GM12873 (cell line): ENCODE data around the gene OR10G2.

ENCODE experiments used
- TF ChIP-seq, protein P1 (sequence below): IDR thresholded peaks from 2 replicates; pipeline ENCODE4 v1.5.1; 2012; ENCODE audit warnings: low read depth, mild to moderate bottlenecking, moderate library complexity, low read length, control low read depth; ENCODE audit not compliant: insufficient read depth; ENCODE audit errors: missing control alignments

The OR10G2 gene

DNA sequence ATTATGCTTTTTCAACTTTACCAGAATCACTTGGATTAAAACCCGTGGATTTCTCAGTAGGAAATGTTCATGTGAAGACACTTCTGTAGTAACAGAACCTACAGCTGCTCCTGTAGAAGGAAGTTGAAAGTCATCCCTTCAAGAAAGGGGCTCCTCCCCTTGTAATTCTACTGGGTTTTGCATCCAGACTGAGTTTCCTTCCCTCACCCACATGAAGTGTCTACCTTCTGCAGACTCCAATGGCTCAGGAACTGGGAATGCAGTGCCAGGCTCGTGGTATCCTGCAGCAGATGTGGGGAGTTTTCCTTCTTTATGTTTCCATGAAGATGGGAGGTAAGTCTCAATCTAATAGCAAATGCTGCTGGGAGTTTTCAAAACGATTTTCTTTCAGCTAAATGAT is 7.9 kb upstream of the OR10G2 start:
- TF ChIP-seq, protein P1, sequence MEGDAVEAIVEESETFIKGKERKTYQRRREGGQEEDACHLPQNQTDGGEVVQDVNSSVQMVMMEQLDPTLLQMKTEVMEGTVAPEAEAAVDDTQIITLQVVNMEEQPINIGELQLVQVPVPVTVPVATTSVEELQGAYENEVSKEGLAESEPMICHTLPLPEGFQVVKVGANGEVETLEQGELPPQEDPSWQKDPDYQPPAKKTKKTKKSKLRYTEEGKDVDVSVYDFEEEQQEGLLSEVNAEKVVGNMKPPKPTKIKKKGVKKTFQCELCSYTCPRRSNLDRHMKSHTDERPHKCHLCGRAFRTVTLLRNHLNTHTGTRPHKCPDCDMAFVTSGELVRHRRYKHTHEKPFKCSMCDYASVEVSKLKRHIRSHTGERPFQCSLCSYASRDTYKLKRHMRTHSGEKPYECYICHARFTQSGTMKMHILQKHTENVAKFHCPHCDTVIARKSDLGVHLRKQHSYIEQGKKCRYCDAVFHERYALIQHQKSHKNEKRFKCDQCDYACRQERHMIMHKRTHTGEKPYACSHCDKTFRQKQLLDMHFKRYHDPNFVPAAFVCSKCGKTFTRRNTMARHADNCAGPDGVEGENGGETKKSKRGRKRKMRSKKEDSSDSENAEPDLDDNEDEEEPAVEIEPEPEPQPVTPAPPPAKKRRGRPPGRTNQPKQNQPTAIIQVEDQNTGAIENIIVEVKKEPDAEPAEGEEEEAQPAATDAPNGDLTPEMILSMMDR: no peak

DNA sequence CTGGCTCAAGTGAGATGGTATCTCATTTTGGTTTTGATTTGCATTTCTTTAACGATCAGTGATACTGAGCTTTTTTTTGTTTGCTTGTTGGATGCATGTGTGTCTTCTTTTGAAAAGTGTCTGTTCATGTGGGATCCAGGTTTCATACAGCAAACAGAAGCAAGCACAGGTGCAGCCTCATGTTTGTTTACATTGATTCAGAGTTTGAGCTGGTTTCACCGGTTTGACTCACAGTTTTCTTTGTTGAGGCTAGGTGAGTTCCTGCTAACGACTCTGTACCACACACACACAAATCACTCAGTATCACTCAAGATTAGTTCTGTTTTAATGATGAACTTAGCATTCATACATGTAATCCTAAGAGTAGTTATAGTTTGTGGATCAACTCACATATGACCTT is 3.7 kb downstream of the OR10G2 start:
- TF ChIP-seq, protein P1: no peak

DNA sequence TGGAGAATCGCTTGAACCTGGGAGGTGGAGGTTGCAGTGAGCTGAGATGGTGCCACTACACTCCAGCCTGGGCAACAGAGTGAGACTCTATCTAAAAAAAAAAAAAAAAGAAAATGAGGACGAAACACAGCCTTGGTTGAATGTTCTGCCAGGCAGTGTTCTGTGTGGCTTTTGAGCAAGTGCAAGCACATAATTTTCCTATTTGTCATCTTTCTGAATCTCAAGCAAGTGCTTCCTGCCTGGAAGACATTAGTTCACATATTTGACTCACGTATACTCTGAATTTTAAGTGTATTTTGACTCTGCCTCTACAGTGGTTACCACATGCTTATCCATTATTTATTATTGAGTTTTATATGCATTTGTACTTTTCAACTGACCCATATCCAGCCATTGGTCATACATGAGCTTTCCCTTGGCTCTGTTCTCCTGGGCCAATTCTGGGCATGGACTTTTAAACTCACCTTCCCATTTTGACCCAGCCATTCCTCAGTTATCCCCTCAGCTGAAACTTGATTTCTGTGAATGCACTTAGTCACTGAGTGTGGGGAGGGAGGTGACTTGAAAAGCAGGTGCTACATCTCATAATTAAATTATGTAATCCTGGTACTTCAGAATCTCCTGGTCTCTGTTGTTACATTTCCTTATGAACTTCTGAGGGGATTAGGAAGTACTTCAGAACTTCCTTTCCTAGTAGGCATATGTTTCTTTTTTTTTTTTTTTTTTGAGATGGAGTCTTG is 8.1 kb downstream of the OR10G2 start:
- TF ChIP-seq, protein P1: no peak

DNA sequence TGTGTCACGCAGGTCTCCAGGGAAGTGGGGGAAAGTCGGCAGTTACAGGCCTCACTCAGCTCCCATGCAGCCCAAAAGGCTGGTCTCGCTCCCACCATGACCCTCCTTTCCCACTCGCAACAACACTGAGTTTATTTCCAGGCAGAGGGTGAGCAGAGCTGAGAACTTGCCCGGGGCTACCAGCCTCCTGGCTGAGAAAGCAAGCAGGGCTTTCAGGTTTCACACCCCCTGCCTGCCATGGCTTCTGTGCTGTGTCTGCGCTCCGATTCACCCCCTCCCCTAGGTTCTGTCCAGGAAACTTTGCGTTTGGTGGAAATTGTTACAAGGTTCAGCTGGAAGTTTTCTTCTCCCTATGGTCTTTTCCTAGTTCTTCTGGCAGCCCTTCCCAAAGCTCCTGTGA is 17.1 kb downstream of the OR10G2 start:
- TF ChIP-seq, protein P1: no peak

DNA sequence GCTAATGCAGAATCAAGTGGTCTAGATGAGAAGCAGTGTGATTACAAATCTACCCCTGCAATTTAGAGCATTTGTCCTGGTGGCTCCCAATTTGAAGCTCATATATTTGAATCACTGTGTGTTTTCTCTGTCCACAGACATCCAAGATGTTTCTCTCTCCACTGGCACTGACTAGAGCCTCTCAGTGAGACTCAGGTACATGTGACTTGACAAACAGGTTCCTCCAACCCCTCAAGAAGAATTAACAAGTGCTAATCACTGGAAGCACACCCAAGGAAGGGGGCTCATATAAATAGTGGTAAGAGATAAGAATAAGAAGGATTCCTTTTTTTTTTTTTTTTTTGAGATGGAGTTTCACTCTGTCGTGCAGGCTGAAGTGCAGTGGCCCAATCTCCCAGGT is 20.5 kb downstream of the OR10G2 start:
- TF ChIP-seq, protein P1: no peak

DNA sequence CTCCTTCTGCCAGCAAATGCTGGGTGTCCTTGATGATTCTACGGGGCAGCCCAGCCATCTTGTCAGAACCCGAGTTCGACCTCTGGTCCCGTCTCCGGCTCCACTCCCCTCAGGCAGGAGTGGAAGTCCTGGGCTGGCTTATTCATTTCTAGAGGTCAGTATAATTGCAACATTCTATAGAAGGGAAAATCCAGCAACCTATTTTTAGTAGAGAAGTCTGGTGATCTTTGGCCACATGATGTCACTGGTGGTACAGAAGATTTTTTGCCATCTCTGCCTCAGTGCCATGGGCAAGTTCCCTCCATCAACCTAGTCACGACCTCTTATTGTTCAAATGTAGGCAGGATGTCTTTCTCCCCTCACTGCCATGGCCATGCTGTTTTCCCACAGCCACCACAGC is 22.4 kb downstream of the OR10G2 start:
- TF ChIP-seq, protein P1: no peak

DNA sequence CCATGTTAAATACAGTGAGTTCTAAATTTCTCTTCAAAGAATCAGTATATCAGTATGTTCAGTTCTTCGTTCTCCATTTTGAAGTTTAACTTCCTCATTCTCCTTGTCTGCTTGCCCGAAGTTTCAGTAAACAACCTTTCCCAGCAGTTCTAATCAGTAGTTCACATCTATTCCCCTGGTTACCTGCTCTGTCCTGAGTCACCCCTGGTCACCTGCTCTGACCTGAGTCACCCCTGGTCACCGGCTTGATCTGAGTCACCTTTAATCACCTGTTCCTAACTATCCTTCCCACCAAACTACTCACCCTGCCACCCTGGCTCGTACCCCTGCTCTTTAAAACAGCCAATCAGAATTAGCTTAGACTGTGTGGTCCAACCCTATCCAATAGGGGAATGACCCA is 45.4 kb downstream of the OR10G2 start:
- TF ChIP-seq, protein P1: no peak
